ENCODE data around the gene CYP4A22. TPM values are rescaled to one million over a fixed set of nuclear protein-coding genes. Genes with fewer than 3 reads are reported as not detected.

Gene CYP4A22
- total RNA-seq, 1 donor from 2014 or later, result not detected

GRCh38 chr1:47189844-47190508 lies 52.7 kb downstream of the CYP4A22 start, which contains the start of gene PDZK1IP1:
Gene PDZK1IP1, minus strand, starts transcription at chr1:47190036. Its CDS starts 104 bp downstream, at chr1:47189932.
- Mint-ChIP-seq H3K27me3 (ENCODE audit: unreplicated experiment) (peaks cover 23% of the 10 kb centered on the region), H3K9me3 (ENCODE audit: unreplicated experiment) (no peaks in the 10 kb centered on the region), H3K4me3 (ENCODE audit: unreplicated experiment) (no peak within 1 kb of the TSS), H3K36me3 (ENCODE audit: low read depth, unreplicated experiment) (no peaks in the 10 kb centered on the region), H3K4me1 (ENCODE audit: unreplicated experiment) (peaks cover 38% of the 10 kb centered on the region), H3K27ac (ENCODE audit: unreplicated experiment) (peak within 1 kb of the TSS; percentile 13)
- TF ChIP-seq, protein P1, sequence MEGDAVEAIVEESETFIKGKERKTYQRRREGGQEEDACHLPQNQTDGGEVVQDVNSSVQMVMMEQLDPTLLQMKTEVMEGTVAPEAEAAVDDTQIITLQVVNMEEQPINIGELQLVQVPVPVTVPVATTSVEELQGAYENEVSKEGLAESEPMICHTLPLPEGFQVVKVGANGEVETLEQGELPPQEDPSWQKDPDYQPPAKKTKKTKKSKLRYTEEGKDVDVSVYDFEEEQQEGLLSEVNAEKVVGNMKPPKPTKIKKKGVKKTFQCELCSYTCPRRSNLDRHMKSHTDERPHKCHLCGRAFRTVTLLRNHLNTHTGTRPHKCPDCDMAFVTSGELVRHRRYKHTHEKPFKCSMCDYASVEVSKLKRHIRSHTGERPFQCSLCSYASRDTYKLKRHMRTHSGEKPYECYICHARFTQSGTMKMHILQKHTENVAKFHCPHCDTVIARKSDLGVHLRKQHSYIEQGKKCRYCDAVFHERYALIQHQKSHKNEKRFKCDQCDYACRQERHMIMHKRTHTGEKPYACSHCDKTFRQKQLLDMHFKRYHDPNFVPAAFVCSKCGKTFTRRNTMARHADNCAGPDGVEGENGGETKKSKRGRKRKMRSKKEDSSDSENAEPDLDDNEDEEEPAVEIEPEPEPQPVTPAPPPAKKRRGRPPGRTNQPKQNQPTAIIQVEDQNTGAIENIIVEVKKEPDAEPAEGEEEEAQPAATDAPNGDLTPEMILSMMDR (IDR thresholded peaks at IDR 0.05; ENCODE audit: unreplicated experiment), result no peak
- DNase-seq (ENCODE audit: low spot score), result no peak

DNA sequence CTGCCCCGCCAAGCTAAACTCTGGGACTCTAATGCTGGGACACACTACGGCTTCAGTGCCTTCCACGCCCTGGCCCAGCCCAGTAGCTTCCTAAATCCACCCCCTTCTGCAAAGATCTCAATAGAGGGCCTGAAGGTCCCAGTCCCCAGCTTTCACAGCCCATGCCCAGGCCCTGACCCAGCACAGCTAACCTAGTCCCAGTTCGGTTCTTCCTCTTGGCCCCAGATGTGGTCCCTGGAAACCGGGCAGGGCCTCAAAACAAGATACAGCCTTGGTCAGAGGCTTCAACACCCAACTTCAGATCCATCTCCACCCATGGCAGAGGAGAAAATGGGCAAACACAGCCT lies 53.2 kb downstream of the CYP4A22 start:
- H3K36me3 Mint-ChIP-seq (ENCODE audit: low read depth, unreplicated experiment), result no peaks in the 10 kb centered on the region
- peak overlapping the region; percentile 13 for H3K27ac Mint-ChIP-seq (ENCODE audit: unreplicated experiment)
- H3K9me3 Mint-ChIP-seq (ENCODE audit: unreplicated experiment), result no peaks in the 10 kb centered on the region
- no peak for DNase-seq (ENCODE audit: low spot score)
- no peak overlapping the region for H3K4me3 Mint-ChIP-seq (ENCODE audit: unreplicated experiment)
- TF ChIP-seq, protein P1 (IDR thresholded peaks at IDR 0.05; ENCODE audit: unreplicated experiment), result no peak
- H3K4me1 Mint-ChIP-seq (ENCODE audit: unreplicated experiment), result peaks cover 38% of the 10 kb centered on the region
- peaks cover 23% of the 10 kb centered on the region for H3K27me3 Mint-ChIP-seq (ENCODE audit: unreplicated experiment)

DNA sequence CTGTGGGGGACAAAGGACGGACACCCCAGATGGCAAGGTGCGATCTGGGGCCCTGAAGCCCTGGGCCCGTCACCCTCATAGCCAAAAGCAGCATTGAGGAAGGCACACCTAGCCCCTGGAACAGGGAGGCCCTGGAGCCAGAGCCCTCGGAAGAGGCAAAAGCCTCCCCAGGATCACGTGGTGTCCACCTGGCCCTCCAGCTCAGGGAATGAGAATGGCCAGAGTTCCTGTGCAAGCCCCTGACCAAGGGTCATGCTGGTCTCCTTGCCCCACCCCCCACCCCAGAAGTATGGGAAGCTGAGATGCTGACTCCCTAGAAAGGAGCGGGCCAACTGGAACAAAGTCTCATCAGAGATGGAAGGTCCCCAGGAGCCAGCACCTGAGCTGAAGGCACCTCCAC lies 53.6 kb downstream of the CYP4A22 start:
- peak; percentile 1 for DNase-seq (ENCODE audit: low spot score)
- peaks cover 19% of the 10 kb centered on the region for H3K27me3 Mint-ChIP-seq (ENCODE audit: unreplicated experiment)

DNA sequence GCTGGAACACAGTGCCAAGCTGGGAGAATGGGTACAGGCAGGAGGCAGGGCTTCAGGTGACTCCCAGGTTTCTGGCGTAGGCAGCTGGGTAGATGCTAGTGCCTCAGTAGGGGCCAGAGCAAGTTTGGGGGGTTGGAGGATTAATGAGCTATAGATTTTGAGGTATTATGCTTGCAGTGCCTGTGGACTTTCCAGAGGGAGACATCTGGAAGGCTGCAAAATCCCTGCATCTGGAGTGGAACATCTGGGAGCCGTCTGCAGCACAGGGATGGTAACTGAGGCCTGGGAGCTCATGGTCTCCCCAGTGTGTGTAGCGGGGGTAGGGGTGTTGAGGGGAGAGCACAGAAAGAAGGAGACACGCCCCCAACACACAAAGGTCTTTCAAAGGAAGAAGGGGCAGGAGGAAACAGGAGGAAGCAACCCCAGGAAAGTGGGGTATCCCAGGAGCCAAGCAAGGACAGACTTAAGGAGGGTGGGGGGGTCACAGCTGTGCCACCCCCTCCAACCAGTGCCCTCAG lies 54.8 kb downstream of the CYP4A22 start:
- Mint-ChIP-seq H3K4me1 (ENCODE audit: unreplicated experiment) (peaks cover 36% of the 10 kb centered on the region), H3K9me3 (ENCODE audit: unreplicated experiment) (no peaks in the 10 kb centered on the region), H3K27me3 (ENCODE audit: unreplicated experiment) (peaks cover 19% of the 10 kb centered on the region), H3K4me3 (ENCODE audit: unreplicated experiment) (no peak overlapping the region), H3K36me3 (ENCODE audit: low read depth, unreplicated experiment) (no peaks in the 10 kb centered on the region), H3K27ac (ENCODE audit: unreplicated experiment) (peak overlapping the region; percentile 84)
- TF ChIP-seq, protein P1 (IDR thresholded peaks at IDR 0.05; ENCODE audit: unreplicated experiment), result no peak
- no peak for DNase-seq (ENCODE audit: low spot score)

More for the DNA sequence above, 53.6 kb downstream of the CYP4A22 start:
- H3K9me3 Mint-ChIP-seq (ENCODE audit: unreplicated experiment), result no peaks in the 10 kb centered on the region
- no peak overlapping the region for H3K27ac Mint-ChIP-seq (ENCODE audit: unreplicated experiment)
- TF ChIP-seq, protein P1 (IDR thresholded peaks at IDR 0.05; ENCODE audit: unreplicated experiment), result no peak
- H3K36me3 Mint-ChIP-seq (ENCODE audit: low read depth, unreplicated experiment), result no peaks in the 10 kb centered on the region
- H3K4me1 Mint-ChIP-seq (ENCODE audit: unreplicated experiment), result peaks cover 36% of the 10 kb centered on the region
- H3K4me3 Mint-ChIP-seq (ENCODE audit: unreplicated experiment), result peak overlapping the region; percentile 77

Measured in endothelial cell (in vitro differentiated cells).